Ishikawa (cell line): Measurements from ENCODE around the gene QPCT.

Experiments used
- EGR1 ChIP-seq: IDR thresholded peaks from 2 replicates; pipeline ENCODE4 v1.6.1; 2012
- EP300 ChIP-seq: IDR thresholded peaks from 2 replicates; pipeline ENCODE4 v1.6.1; 2012; ENCODE audit warnings: borderline replicate concordance
- FOXM1 ChIP-seq: IDR thresholded peaks from 2 replicates; pipeline ENCODE4 v1.6.1; 2012; ENCODE audit warnings: low read depth, borderline replicate concordance
- MAX ChIP-seq: IDR thresholded peaks from 2 replicates; pipeline ENCODE4 v1.6.1; 2012
- RAD21 ChIP-seq: IDR thresholded peaks from 2 replicates; pipeline ENCODE4 v1.6.1; 2012; ENCODE audit warnings: low read depth
- REST ChIP-seq: IDR thresholded peaks from 2 replicates; pipeline ENCODE4 v1.6.1; 2012; ENCODE audit warnings: low read depth, mild to moderate bottlenecking
- TAF1 ChIP-seq: IDR thresholded peaks from 2 replicates; pipeline ENCODE4 v1.6.1; 2012; ENCODE audit warnings: low read depth, mild to moderate bottlenecking
- TCF12 ChIP-seq: IDR thresholded peaks from 2 replicates; pipeline ENCODE4 v1.6.1; 2012; ENCODE audit warnings: low read depth
- USF1 ChIP-seq: IDR thresholded peaks from 2 replicates; pipeline ENCODE4 v1.6.1; 2012
- YY1 ChIP-seq: IDR thresholded peaks from 2 replicates; pipeline ENCODE4 v1.6.1; 2012; ENCODE audit warnings: low read depth
- ZBTB7A ChIP-seq: IDR thresholded peaks from 2 replicates; pipeline ENCODE4 v1.6.1; 2012; ENCODE audit warnings: low read depth

GRCh38 chr2:37398990-37399389, 54.6 kb downstream of the QPCT start:
- no peak for TF ChIP-seq RAD21
- TF ChIP-seq REST: no peak
- no peak for TF ChIP-seq FOXM1
- TF ChIP-seq TAF1: no peak
- no peak for TF ChIP-seq YY1
- TF ChIP-seq TCF12: no peak
- no peak for TF ChIP-seq EP300
- no peak for TF ChIP-seq MAX
- no peak for TF ChIP-seq ZBTB7A
- TF ChIP-seq USF1: no peak
- TF ChIP-seq EGR1: no peak
